K562 (cell line): ENCODE data around the gene IZUMO4. TPM values are rescaled to one million over a fixed set of nuclear protein-coding genes. Genes with fewer than 3 reads are reported as not detected.

ENCODE experiments used
- CBX8 ChIP-seq: fragments of 200-600 bp; sonication (generic); IDR thresholded peaks from 2 replicates; pipeline ENCODE4 v1.6.1; 2012; ENCODE audit warnings: borderline replicate concordance, mixed run types, low read depth, mild to moderate bottlenecking, moderate library complexity, mixed read lengths, low read length, control low read depth, inconsistent platforms; ENCODE audit not compliant: poor library complexity, severe bottlenecking; ENCODE audit errors: extremely low read depth
- CEBPG ChIP-seq, 3 experiments: fragments of 200-800 bp in 1 of 3; sonication (Bioruptor generic) in 1 of 3; sonication (generic) in 1 of 3; formaldehyde crosslinking in 1 of 3; IDR thresholded peaks in 2 of 3; conservative IDR thresholded peaks in 1 of 3; 2 replicates each; pipeline versions ENCODE4 v1.6.1 to v1.8.0; 2016 to 2022; ENCODE audit warnings: missing compliant biosample characterization in 2 of 3, missing genetic modification characterization in 2 of 3, mild to moderate bottlenecking in 1 of 3, missing genetic modification reagents in 1 of 3
- ESRRB ChIP-seq: fragments of 250-450 bp; sonication (Bioruptor Pico); IDR thresholded peaks from 2 replicates; pipeline ENCODE4 v1.5.0; 2020; ENCODE audit warnings: mild to moderate bottlenecking, moderate library complexity, borderline replicate concordance
- HMG20A ChIP-seq: fragments of 450-650 bp; formaldehyde crosslinking; conservative IDR thresholded peaks from 2 replicates; pipeline ENCODE4 v1.4.0; 2020; ENCODE audit warnings: mild to moderate bottlenecking, mixed read lengths
- HMGN3 ChIP-seq: IDR thresholded peaks from 2 replicates; pipeline ENCODE4 v1.6.1; 2011; ENCODE audit warnings: borderline replicate concordance, low read depth, mild to moderate bottlenecking, mixed read lengths, low read length; ENCODE audit not compliant: insufficient read length; ENCODE audit errors: extremely low read depth
- KAT7 ChIP-seq: sonication (generic); formaldehyde crosslinking; IDR thresholded peaks from 2 replicates; pipeline ENCODE4 v1.8.0; 2022; ENCODE audit warnings: missing genetic modification reagents, mild to moderate bottlenecking, borderline replicate concordance
- KLF16 ChIP-seq: IDR thresholded peaks from 2 replicates; pipeline ENCODE4 v1.6.1; 2016; ENCODE audit warnings: antibody characterized with exemption
- RBM14 ChIP-seq: fragments of 200-400 bp; formaldehyde crosslinking; IDR thresholded peaks from 2 replicates; pipeline ENCODE4 v1.6.1; 2018; ENCODE audit warnings: low read depth, mild to moderate bottlenecking, low read length, moderate library complexity, borderline replicate concordance; ENCODE audit not compliant: insufficient read depth
- RFX5 ChIP-seq: IDR thresholded peaks from 2 replicates; pipeline ENCODE4 v1.6.1; 2011; ENCODE audit warnings: low read depth, mild to moderate bottlenecking, improper control_type of control experiment, low read length
- SMAD4 ChIP-seq: fragments of 250-450 bp; sonication (Bioruptor Pico); conservative IDR thresholded peaks from 2 replicates; pipeline ENCODE4 v1.8.0; 2021; ENCODE audit warnings: inconsistent platforms, mild to moderate bottlenecking, moderate library complexity
- SRF ChIP-seq, 2 experiments: fragments of 250-450, 450-650 bp in 1 of 2; sonication (Bioruptor Pico) in 1 of 2; sonication (generic) in 1 of 2; formaldehyde crosslinking; IDR thresholded peaks; 2 replicates each; pipeline versions ENCODE4 v1.5.0 to v1.5.1; 2020 to 2022; ENCODE audit warnings: mild to moderate bottlenecking in 1 of 2, missing genetic modification reagents in 1 of 2
- STAT5A ChIP-seq: IDR thresholded peaks from 2 replicates; pipeline ENCODE4 v1.6.1; 2012; ENCODE audit warnings: low read length, inconsistent platforms, borderline replicate concordance
- ZNF311 ChIP-seq: fragments of 250-450 bp; sonication (Bioruptor Pico); IDR thresholded peaks from 2 replicates; pipeline ENCODE4 v1.4.0; 2020; ENCODE audit warnings: mild to moderate bottlenecking, moderate library complexity
- ZNF507 ChIP-seq: conservative IDR thresholded peaks from 2 replicates; pipeline ENCODE4 v1.6.1; 2017; ENCODE audit warnings: missing genetic modification characterization, missing compliant biosample characterization
- ZNF764 ChIP-seq: fragments of 250-450 bp; sonication (Bioruptor Pico); IDR thresholded peaks from 2 replicates; pipeline ENCODE4 v1.4.0; 2020; ENCODE audit warnings: low read depth, mild to moderate bottlenecking, moderate library complexity
- ZNF77 ChIP-seq: fragments of 250-450 bp; sonication (Bioruptor Pico); IDR thresholded peaks from 2 replicates; pipeline ENCODE4 v1.5.0; 2020
- polyA plus RNA-seq, 8 experiments: library from polyadenylated mRNA; depleted of rRNA in 4 of 8; stranded (reverse) in 5 of 8; unstranded in 3 of 8; fragments of >200 nt; fragmentation: Nextera tagmentation in 2 of 8; fragmentation: Illumina TruSeq in 1 of 8; extraction: Ambion mirVana in 2 of 8; extraction: Trizol in 1 of 8; gene quantifications; 2 replicates each; pipeline versions ENCODE4 v1.2.1 to v1.2.3, GENCODE V29; 2011 to 2014; ENCODE audit warnings: inconsistent platforms in 1 of 8, missing spikeins in 1 of 8
- total RNA-seq, 7 experiments: library from RNA; depleted of rRNA in 6 of 7; stranded (reverse); fragments of >200 nt in 6 of 7; fragmentation: Illumina TruSeq in 2 of 7; extraction: Trizol in 2 of 7; gene quantifications; 2 replicates each; pipeline versions ENCODE4 v1.2.1 to v1.2.3, GENCODE V29; 2011 to 2021; ENCODE audit warnings: low replicate concordance in 1 of 7
- TF ChIP-seq, protein P1 (sequence below), 2 experiments: fragments of 450-650 bp in 1 of 2; sonication (generic) in 1 of 2; formaldehyde crosslinking; conservative IDR thresholded peaks; 2 replicates each; pipeline versions ENCODE4 v1.4.0 to v1.8.1; 2020 to 2022; ENCODE audit warnings: mild to moderate bottlenecking in 1 of 2, missing genetic modification reagents in 1 of 2
- TF ChIP-seq, protein P2 (sequence below): fragments of 250-450 bp; sonication (Bioruptor Pico); IDR thresholded peaks from 2 replicates; pipeline ENCODE4 v1.4.0; 2020; ENCODE audit warnings: mild to moderate bottlenecking, moderate library complexity
- TF ChIP-seq, protein P3 (sequence below): IDR thresholded peaks from 2 replicates; pipeline ENCODE4 v1.6.1; 2011; ENCODE audit not compliant: insufficient read length; ENCODE audit errors: extremely low read depth

The IZUMO4 gene
- total and polyA plus RNA-seq, 9 of the 15 experiments (the other 6 are each of a cell fraction or from before 2014, with no cell fraction given): 0.07 to 3.9 (median 1.2) TPM

DNA sequence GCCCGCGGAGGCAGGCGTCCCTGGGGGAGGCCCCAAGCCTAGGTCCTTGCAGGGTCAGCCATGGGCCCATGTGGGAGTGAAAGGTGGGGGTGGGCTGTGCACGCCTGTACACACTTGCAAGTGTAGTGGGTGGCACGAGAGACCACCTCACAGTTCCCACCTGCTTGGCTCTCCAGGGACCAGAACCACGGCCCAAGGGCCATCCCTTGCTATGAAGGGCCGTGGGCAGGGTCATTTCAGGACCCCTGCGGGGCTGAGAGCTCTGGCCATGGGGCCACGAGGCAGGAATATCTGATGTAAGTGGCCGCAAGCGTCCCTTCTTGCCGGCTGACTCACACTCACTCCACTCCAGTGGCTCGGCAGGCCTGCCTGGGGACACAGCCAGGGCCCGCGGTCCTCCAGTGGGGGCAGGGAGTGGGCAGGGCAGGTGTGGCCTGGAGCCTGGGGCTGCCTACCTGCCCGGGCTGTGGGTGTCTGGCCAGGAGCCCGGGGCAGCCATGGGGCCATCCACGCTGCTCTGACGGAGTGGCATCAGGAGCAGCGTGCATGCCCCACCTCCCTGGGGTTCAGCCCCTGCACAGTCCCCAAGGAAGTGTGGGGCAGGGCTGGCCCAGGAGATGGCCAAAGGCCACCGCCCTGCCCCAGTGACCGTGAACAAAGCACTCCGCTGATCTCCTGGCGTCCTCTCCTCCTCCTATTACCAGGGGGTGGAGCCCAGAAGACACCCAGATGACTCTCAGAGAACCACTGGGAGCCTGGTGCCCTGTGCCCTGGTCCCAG, 37.1 kb upstream of the IZUMO4 start (continued):
- peak; percentile 95 for TF ChIP-seq HMGN3
- no peak for TF ChIP-seq CBX8
- 0 out of 2 replicates have a peak, but pooled peaks have one; percentile 45 for TF ChIP-seq ZNF764
- TF ChIP-seq STAT5A: no peak
- peak; percentile 86; the same call in 1 of the 2 replicates for TF ChIP-seq ZNF311 (CRISPR knock-in tag)
- TF ChIP-seq, protein P1, sequence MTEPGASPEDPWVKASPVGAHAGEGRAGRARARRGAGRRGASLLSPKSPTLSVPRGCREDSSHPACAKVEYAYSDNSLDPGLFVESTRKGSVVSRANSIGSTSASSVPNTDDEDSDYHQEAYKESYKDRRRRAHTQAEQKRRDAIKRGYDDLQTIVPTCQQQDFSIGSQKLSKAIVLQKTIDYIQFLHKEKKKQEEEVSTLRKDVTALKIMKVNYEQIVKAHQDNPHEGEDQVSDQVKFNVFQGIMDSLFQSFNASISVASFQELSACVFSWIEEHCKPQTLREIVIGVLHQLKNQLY (CRISPR knock-in tag; conservative IDR thresholded peaks at IDR 0.05): no peak
- no peak for TF ChIP-seq RFX5
- TF ChIP-seq SMAD4: peak; percentile 94
- no peak for TF ChIP-seq KAT7
- TF ChIP-seq ZNF507 (tag): no peak
- no peak for TF ChIP-seq RBM14
- no peak for TF ChIP-seq ESRRB
- TF ChIP-seq, protein P2, sequence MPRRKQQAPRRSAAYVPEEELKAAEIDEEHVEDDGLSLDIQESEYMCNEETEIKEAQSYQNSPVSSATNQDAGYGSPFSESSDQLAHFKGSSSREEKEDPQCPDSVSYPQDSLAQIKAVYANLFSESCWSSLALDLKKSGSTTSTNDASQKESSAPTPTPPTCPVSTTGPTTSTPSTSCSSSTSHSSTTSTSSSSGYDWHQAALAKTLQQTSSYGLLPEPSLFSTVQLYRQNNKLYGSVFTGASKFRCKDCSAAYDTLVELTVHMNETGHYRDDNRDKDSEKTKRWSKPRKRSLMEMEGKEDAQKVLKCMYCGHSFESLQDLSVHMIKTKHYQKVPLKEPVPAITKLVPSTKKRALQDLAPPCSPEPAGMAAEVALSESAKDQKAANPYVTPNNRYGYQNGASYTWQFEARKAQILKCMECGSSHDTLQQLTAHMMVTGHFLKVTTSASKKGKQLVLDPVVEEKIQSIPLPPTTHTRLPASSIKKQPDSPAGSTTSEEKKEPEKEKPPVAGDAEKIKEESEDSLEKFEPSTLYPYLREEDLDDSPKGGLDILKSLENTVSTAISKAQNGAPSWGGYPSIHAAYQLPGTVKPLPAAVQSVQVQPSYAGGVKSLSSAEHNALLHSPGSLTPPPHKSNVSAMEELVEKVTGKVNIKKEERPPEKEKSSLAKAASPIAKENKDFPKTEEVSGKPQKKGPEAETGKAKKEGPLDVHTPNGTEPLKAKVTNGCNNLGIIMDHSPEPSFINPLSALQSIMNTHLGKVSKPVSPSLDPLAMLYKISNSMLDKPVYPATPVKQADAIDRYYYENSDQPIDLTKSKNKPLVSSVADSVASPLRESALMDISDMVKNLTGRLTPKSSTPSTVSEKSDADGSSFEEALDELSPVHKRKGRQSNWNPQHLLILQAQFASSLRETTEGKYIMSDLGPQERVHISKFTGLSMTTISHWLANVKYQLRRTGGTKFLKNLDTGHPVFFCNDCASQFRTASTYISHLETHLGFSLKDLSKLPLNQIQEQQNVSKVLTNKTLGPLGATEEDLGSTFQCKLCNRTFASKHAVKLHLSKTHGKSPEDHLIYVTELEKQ: peak; percentile 54
- no peak for TF ChIP-seq HMG20A (CRISPR knock-in tag)
- TF ChIP-seq ZNF77 (CRISPR knock-in tag): no peak
- TF ChIP-seq, protein P3, sequence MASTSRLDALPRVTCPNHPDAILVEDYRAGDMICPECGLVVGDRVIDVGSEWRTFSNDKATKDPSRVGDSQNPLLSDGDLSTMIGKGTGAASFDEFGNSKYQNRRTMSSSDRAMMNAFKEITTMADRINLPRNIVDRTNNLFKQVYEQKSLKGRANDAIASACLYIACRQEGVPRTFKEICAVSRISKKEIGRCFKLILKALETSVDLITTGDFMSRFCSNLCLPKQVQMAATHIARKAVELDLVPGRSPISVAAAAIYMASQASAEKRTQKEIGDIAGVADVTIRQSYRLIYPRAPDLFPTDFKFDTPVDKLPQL: no peak
- no peak for TF ChIP-seq KLF16
- peak; percentile 51 to 60; a peak in 1 of 4 replicates for TF ChIP-seq SRF (CRISPR knock-in tag; IDR thresholded peaks at IDR 0.05)
- TF ChIP-seq CEBPG (CRISPR knock-in tag; IDR thresholded peaks at IDR 0.05): peak; percentile 100
- TF ChIP-seq CEBPG (tag; conservative IDR thresholded peaks at IDR 0.05 in 1 of 2, IDR thresholded peaks at IDR 0.05 in 1 of 2): peak; percentile 93 to 99
